B cell (primary cell): ENCODE data around the gene IL17RA. TPM values are rescaled to one million over a fixed set of nuclear protein-coding genes. Genes with fewer than 3 reads are reported as not detected.

Source experiments
- ATAC-seq: fragments of 200-7000 bp; cut with Tn5 transposase; one replicate; pipeline ENCODE4 v1.10.0; 2021; ENCODE audit warnings: low read depth, mild to moderate bottlenecking, moderate number of reproducible peaks, moderate library complexity
- CTCF ChIA-PET: fragments of 350-600 bp; sonication (Branson Sonifier 250); formaldehyde crosslinking; loops from one replicate; lab custom pipeline; 2021; ENCODE audit warnings: antibody characterized with exemption, inconsistent platforms; lab: Charles Lee
- POLR2A ChIA-PET: fragments of 350-600 bp; sonication (Branson Sonifier 250); formaldehyde crosslinking; loops from one replicate; lab custom pipeline; 2021; ENCODE audit warnings: antibody characterized with exemption; lab: Charles Lee
- DNase-seq: peaks from one replicate; pipeline ENCODE4 v3.0.0; 2013
- H2AFZ ChIP-seq: 2 replicates; pipeline ENCODE4 v1.6.1; 2012; ENCODE audit warnings: mild to moderate bottlenecking, low read depth, low read length; ENCODE audit not compliant: insufficient read depth, poor library complexity, severe bottlenecking
- H3K27ac ChIP-seq, 2 donors: 1 replicate in 1 of 2; 2 replicates in 1 of 2; pipeline ENCODE4 v1.5.1; 2012 to 2013; ENCODE audit warnings: low read length in 2 of 2, mild to moderate bottlenecking in 2 of 2, moderate library complexity in 1 of 2
- H3K27me3 ChIP-seq, 4 experiments: fragments of 200-600 bp in 1 of 4; sonication (generic) in 1 of 4; replicated peaks in 1 of 4; 1 replicate in 2 of 4; 2 replicates in 2 of 4; pipeline versions ENCODE4 v1.6.1 to v1.7.0; 2013 to 2016; ENCODE audit warnings: low read length in 3 of 4, mild to moderate bottlenecking in 2 of 4, mixed read lengths in 1 of 4, moderate library complexity in 1 of 4; ENCODE audit not compliant: insufficient read depth in 4 of 4, control insufficient read depth in 3 of 4; ENCODE audit errors: control extremely low read depth in 1 of 4
- H3K36me3 ChIP-seq, 2 experiments: replicated peaks in 1 of 2; 1 replicate in 1 of 2; 2 replicates in 1 of 2; pipeline versions ENCODE4 v1.6.1 to v1.7.1; 2013; ENCODE audit warnings: low read length in 1 of 2; ENCODE audit not compliant: insufficient read depth in 2 of 2, control insufficient read depth in 1 of 2; ENCODE audit errors: control extremely low read depth in 1 of 2, extremely low read depth in 1 of 2
- H3K4me1 ChIP-seq, 2 donors: fragments of 200-600 bp in 1 of 2; sonication (generic) in 1 of 2; 1 replicate in 1 of 2; 2 replicates in 1 of 2; pipeline versions ENCODE4 v1.5.1 to v1.6.1; 2013 to 2017; ENCODE audit warnings: low read length in 2 of 2; ENCODE audit not compliant: control insufficient read depth in 2 of 2, insufficient read depth in 2 of 2
- H3K4me2 ChIP-seq: replicated peaks from 2 replicates; pipeline ENCODE3; 2012; ENCODE audit warnings: mild to moderate bottlenecking, low read depth, low read length; ENCODE audit not compliant: poor library complexity, severe bottlenecking
- H3K4me3 ChIP-seq, 5 experiments: fragments of 200-600 bp in 1 of 5; sonication (generic) in 1 of 5; 1 replicate in 3 of 5; 2 replicates in 2 of 5; pipeline versions ENCODE4 v1.5.1 to v1.7.0; 2011 to 2016; ENCODE audit warnings: low read length in 4 of 5, mild to moderate bottlenecking in 4 of 5, low read depth in 2 of 5, control low read depth in 1 of 5, moderate library complexity in 1 of 5; ENCODE audit not compliant: insufficient read depth in 1 of 5; ENCODE audit errors: control extremely low read depth in 1 of 5, extremely low read depth in 1 of 5
- H3K79me2 ChIP-seq: fragments of 200-600 bp; sonication (generic); one replicate; pipeline ENCODE4 v1.6.0; 2016; ENCODE audit warnings: low read length; ENCODE audit not compliant: control insufficient read depth, insufficient read depth
- H3K9ac ChIP-seq: fragments of 200-600 bp; sonication (generic); 2 replicates; pipeline ENCODE4 v1.6.1; 2017; ENCODE audit warnings: mild to moderate bottlenecking, low read length, moderate library complexity
- H3K9me3 ChIP-seq, 3 donors: one replicate each; pipeline versions ENCODE4 v1.6.1 to v1.7.1; 2013; ENCODE audit warnings: low read length in 2 of 3; ENCODE audit not compliant: control insufficient read depth in 2 of 3, insufficient read depth in 1 of 3; ENCODE audit errors: control extremely low read depth in 1 of 3
- H4K20me1 ChIP-seq: 2 replicates; pipeline ENCODE4 v1.6.0; 2012; ENCODE audit warnings: mild to moderate bottlenecking, low read length; ENCODE audit not compliant: insufficient read depth, control insufficient read depth, poor library complexity, severe bottlenecking
- H3K27ac Mint-ChIP-seq: one replicate; pipeline ENCODE4 v1.8.0; 2021; ENCODE audit warnings: mixed read lengths
- H3K27me3 Mint-ChIP-seq: one replicate; pipeline ENCODE4 v1.8.0; 2021; ENCODE audit warnings: mixed read lengths
- H3K4me1 Mint-ChIP-seq: one replicate; pipeline ENCODE4 v1.8.0; 2021; ENCODE audit warnings: mixed read lengths
- H3K4me3 Mint-ChIP-seq: one replicate; pipeline ENCODE4 v1.8.0; 2021; ENCODE audit warnings: mixed read lengths
- H3K9me3 Mint-ChIP-seq: one replicate; pipeline ENCODE4 v1.8.0; 2022; ENCODE audit warnings: mixed read lengths; ENCODE audit not compliant: insufficient read depth
- CTCF ChIP-seq: fragments of 200-600 bp; IDR thresholded peaks from one replicate; pipeline ENCODE4 v1.8.0; 2022; ENCODE audit warnings: antibody characterized with exemption, mild to moderate bottlenecking
- EZH2 ChIP-seq: IDR thresholded peaks from 2 replicates; pipeline ENCODE4 v1.6.1; 2012; ENCODE audit warnings: borderline replicate concordance, low read depth, mild to moderate bottlenecking, moderate library complexity, low read length; ENCODE audit not compliant: insufficient read depth, poor library complexity, severe bottlenecking
- WGBS: methylation state at CpG from one replicate; pipeline ENCODE4 v1.1.5; 2013; ENCODE audit warnings: missing lambda C conversion rate; ENCODE audit not compliant: insufficient coverage; 5-methylcytosine and 5-hydroxymethylcytosine counted together
- intact Hi-C: fragments of 100-400 bp; cut with micrococcal nuclease; formaldehyde crosslinking; loops from one replicate; pipeline ENCODE4 v1.10.0; 2022
- polyA plus RNA-seq: library from polyadenylated mRNA; depleted of rRNA; stranded (reverse); fragments of >200 nt; gene quantifications from 2 replicates; pipeline ENCODE4 v1.2.3, GENCODE V29; 2012
- total RNA-seq, 2 donors: library from RNA; stranded (reverse); fragments of 120-200 nt in 1 of 2; gene quantifications; 1 replicate in 1 of 2; 2 replicates in 1 of 2; pipeline versions ENCODE4 v1.2.3 to v1.2.4, GENCODE V29; 2013 to 2022

IL17RA gene
- total and polyA plus RNA-seq, 2 donors (not counting 1 experiment from before 2014, with no cell fraction given): 8.1 to 24.6 TPM

- no peak overlapping the region for H3K4me3 Mint-ChIP-seq
- no peak overlapping the region for H2AFZ ChIP-seq
- H3K27ac ChIP-seq: no peak overlapping the region
- no peak overlapping the region for H3K4me3 ChIP-seq
- no peaks in the 10 kb centered on the region for H3K9me3 Mint-ChIP-seq
- H3K4me2 ChIP-seq: no peak overlapping the region
- POLR2A ChIA-PET: no interaction called here
- DNase-seq (no peak), ATAC-seq (no peak)
- no peak overlapping the region for H3K9ac ChIP-seq
- H3K27me3 ChIP-seq: no peaks in the 10 kb centered on the region
- intact Hi-C loops: no loop called here
- TF ChIP-seq CTCF: no peak
- TF ChIP-seq EZH2: no peak
- H3K27me3 Mint-ChIP-seq: no peaks in the 10 kb centered on the region
- WGBS: 100% methylated on average over 1 of the region's 1 CpG
- no peaks in the 10 kb centered on the region for H3K36me3 ChIP-seq
- peaks cover 3% of the 10 kb centered on the region for H3K4me1 Mint-ChIP-seq
- H3K9me3 ChIP-seq: no peaks in the 10 kb centered on the region
- H3K79me2 ChIP-seq: no peaks in the 10 kb centered on the region
- H4K20me1 ChIP-seq: no peaks in the 10 kb centered on the region
- H3K27ac Mint-ChIP-seq: no peak overlapping the region
- CTCF ChIA-PET: no interaction called here
- H3K4me1 ChIP-seq: peaks cover 0 to 3% of the 10 kb centered on the region in 2 donors
Measured at GRCh38 chr22:17130199-17130598, 45.4 kb downstream of the IL17RA start.

- H3K4me3 ChIP-seq: no peak overlapping the region
- no peaks in the 10 kb centered on the region for H3K36me3 ChIP-seq
- H3K9me3 Mint-ChIP-seq: no peaks in the 10 kb centered on the region
- H3K27me3 Mint-ChIP-seq: no peaks in the 10 kb centered on the region
- no peak overlapping the region for H3K4me3 Mint-ChIP-seq
- no peak overlapping the region for H3K27ac Mint-ChIP-seq
- no peak for ATAC-seq
- CTCF ChIA-PET: no interaction called here
- TF ChIP-seq EZH2: no peak
- TF ChIP-seq CTCF: no peak
- H4K20me1 ChIP-seq: no peaks in the 10 kb centered on the region
- H3K9me3 ChIP-seq: no peaks in the 10 kb centered on the region
- H3K9ac ChIP-seq: no peak overlapping the region
- peaks cover 0 to 3% of the 10 kb centered on the region in 2 donors for H3K4me1 ChIP-seq
- intact Hi-C loops: no loop called here
- no peaks in the 10 kb centered on the region for H3K27me3 ChIP-seq
- no peaks in the 10 kb centered on the region for H3K79me2 ChIP-seq
- H2AFZ ChIP-seq: no peak overlapping the region
- WGBS: 74% methylated on average over 5 of the region's 5 CpGs
- POLR2A ChIA-PET: no interaction called here
- H3K4me2 ChIP-seq: no peak overlapping the region
- no peak overlapping the region for H3K27ac ChIP-seq
- no peak for DNase-seq
- peaks cover 3% of the 10 kb centered on the region for H3K4me1 Mint-ChIP-seq
Measured at GRCh38 chr22:17131686-17132085, 46.9 kb downstream of the IL17RA start.
